Heart right ventricle (tissue), 16 donors: ENCODE measurements around the gene GASK1B. TPM values are rescaled to one million over a fixed set of nuclear protein-coding genes. Genes with fewer than 3 reads are reported as not detected.
A peak's percentile ranks its signal among the peaks of the same experiment; 100 is the strongest.

Experiments
- ATAC-seq, 8 donors: fragments of 200-7000 bp; cut with Tn5 transposase; one replicate each; pipeline ENCODE4 v1.9.1; 2020; ENCODE audit warnings: mild to moderate bottlenecking in 8 of 8, moderate library complexity in 8 of 8, moderate number of reproducible peaks in 1 of 8
- DNase-seq, 2 donors: peaks; one replicate each; pipeline ENCODE4 v3.0.0-alpha.2; 2020
- H3K27ac ChIP-seq, 10 donors: fragments of 200-600 bp; sonication (generic) in 2 of 10; one replicate each; pipeline versions ENCODE4 v1.5.0 to v1.8.0; 2020 to 2022; ENCODE audit warnings: mild to moderate bottlenecking in 3 of 10
- H3K27me3 ChIP-seq, 7 donors: fragments of 200-600 bp; one replicate each; pipeline ENCODE4 v1.8.0; 2021 to 2022; ENCODE audit warnings: mild to moderate bottlenecking in 2 of 7
- H3K36me3 ChIP-seq, 9 donors: fragments of 200-600 bp; sonication (generic) in 1 of 9; one replicate each; pipeline versions ENCODE4 v1.5.0 to v1.8.0; 2020 to 2022; ENCODE audit warnings: mild to moderate bottlenecking in 2 of 9
- H3K4me1 ChIP-seq, 9 donors: fragments of 200-600 bp; sonication (generic) in 1 of 9; one replicate each; pipeline versions ENCODE4 v1.5.0 to v1.8.0; 2020 to 2022; ENCODE audit warnings: mild to moderate bottlenecking in 4 of 9
- H3K4me3 ChIP-seq, 10 donors: fragments of 200-600 bp; sonication (generic) in 2 of 10; one replicate each; pipeline versions ENCODE4 v1.5.0 to v1.8.0; 2020 to 2022; ENCODE audit warnings: mild to moderate bottlenecking in 7 of 10, moderate library complexity in 2 of 10
- H3K9me3 ChIP-seq, 11 donors: fragments of 200-600 bp in 10 of 11; sonication (generic) in 2 of 11; one replicate each; pipeline versions ENCODE4 v1.5.0 to v1.8.0; 2013 to 2022; ENCODE audit warnings: mild to moderate bottlenecking in 2 of 11, control low read depth in 1 of 11, moderate library complexity in 1 of 11
- WGBS, 2 donors: extraction: QIAGEN DNeasy Blood & Tissue Kit; methylation state at CpG; one replicate each; pipeline ENCODE4 v1.1.7; 2013; ENCODE audit warnings: inconsistent platforms in 1 of 2; 5-methylcytosine and 5-hydroxymethylcytosine counted together
- intact Hi-C, 10 donors: fragments of 100-400 bp; cut with DNase I; formaldehyde crosslinking; loops; one replicate each; pipeline versions ENCODE4 v1.11.1 to v1.14.2; 2022
- polyA plus RNA-seq, 2 donors: library from polyadenylated mRNA; stranded (reverse); fragments of 200-250 nt; gene quantifications; one replicate each; pipeline ENCODE4 v1.2.3, GENCODE V29; 2013
- total RNA-seq, 10 donors: library from RNA; stranded (reverse); fragmentation: NEBNext Ultra II Directional in 3 of 10; extraction: Animal tissue kit (Norgen Biotek cat#: 25700) in 3 of 10; gene quantifications; one replicate each; pipeline versions ENCODE4 v1.2.1 to v1.2.4, GENCODE V29; 2021 to 2023
- TF ChIP-seq, protein P1 (sequence below), 9 donors: fragments of 200-600 bp; sonication (generic) in 2 of 9; IDR thresholded peaks; one replicate each; pipeline versions ENCODE4 v1.5.0 to v1.8.0; 2021 to 2022; ENCODE audit warnings: antibody characterized with exemption in 9 of 9, mild to moderate bottlenecking in 5 of 9, moderate library complexity in 1 of 9
- donor health status: Arrhythmogenic right ventricular cardiomyopathy.
- donor health status: ischemic (EF 13 %, LVEDD 7.1; RV severe dilation, severe dysfunction).
- donor health status: healthy with polysubstance abuse.
- donor health status: DM: no; HTN: yes; CAD: no.
- donor health status: DM: no; HTN: no; CAD: no.
- donor health status: ischemic (EF 25% LVEDD 6.9; RV normal size, moderate dysfunction).
- donor health status: ischemic (EF 25% LVEDD 5.7; RV mildly dilated, moderate dysfunction).
- donor health status: healthy.
- donor health status: DM: yes; HTN: yes; CAD: no.
- donor health status: Ischemic cardiomyopathy.
- donor health status: ischemic (EF 35%, LVEDD 5.7; RV mildly dilated, moderate dysfunction).
- donor health status: nonischemic (EF 11% LVEDD 7.7; RV severe dilation, severe dysfunction).
- donor health status: DM: yes; HTN: yes; CAD: no.
- donor health status: PGD.
- donor health status: ischemic (EF 29% LVEDD 5.4; RV normal size, mild dysfunction).
- donor health status: nonischemic (EF 23%, LVEDD 6.1; RV moderate dilation, normal function).

GASK1B gene
- total and polyA plus RNA-seq, 12 donors: 12.4 to 109 (median 79.4) TPM

GRCh38 chr4:158125310-158125709 is 47.5 kb downstream of the GASK1B start:
- H3K9me3 ChIP-seq: no peaks in the 10 kb centered on the region
- TF ChIP-seq, protein P1, sequence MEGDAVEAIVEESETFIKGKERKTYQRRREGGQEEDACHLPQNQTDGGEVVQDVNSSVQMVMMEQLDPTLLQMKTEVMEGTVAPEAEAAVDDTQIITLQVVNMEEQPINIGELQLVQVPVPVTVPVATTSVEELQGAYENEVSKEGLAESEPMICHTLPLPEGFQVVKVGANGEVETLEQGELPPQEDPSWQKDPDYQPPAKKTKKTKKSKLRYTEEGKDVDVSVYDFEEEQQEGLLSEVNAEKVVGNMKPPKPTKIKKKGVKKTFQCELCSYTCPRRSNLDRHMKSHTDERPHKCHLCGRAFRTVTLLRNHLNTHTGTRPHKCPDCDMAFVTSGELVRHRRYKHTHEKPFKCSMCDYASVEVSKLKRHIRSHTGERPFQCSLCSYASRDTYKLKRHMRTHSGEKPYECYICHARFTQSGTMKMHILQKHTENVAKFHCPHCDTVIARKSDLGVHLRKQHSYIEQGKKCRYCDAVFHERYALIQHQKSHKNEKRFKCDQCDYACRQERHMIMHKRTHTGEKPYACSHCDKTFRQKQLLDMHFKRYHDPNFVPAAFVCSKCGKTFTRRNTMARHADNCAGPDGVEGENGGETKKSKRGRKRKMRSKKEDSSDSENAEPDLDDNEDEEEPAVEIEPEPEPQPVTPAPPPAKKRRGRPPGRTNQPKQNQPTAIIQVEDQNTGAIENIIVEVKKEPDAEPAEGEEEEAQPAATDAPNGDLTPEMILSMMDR (IDR thresholded peaks at IDR 0.05): no peak
- 76 to 85% methylated on average over 1 of the region's 1 CpG for WGBS, 2 donors
- peaks cover 0 to 35% (median 18%) of the 10 kb centered on the region in 9 donors for H3K4me1 ChIP-seq
- intact Hi-C loops: no loop called here
- H3K27me3 ChIP-seq: no peaks in the 10 kb centered on the region
- no peak for DNase-seq
- peaks cover 0 to 61% (median 28%) of the 10 kb centered on the region in 9 donors for H3K36me3 ChIP-seq
- peak overlapping the region in 1 of 10 donors; percentile 6 for H3K27ac ChIP-seq
- no peak overlapping the region for H3K4me3 ChIP-seq
- no peak for ATAC-seq

Other genes with a start within 250 kb of the GASK1B start
- 10 to 100 TPM in 8 of 10 donors, 1 to 10 TPM in 2; 8.5 to 17.0 (median 14.5) TPM for gene TMEM144, start 37.5 kb upstream of the GASK1B start, total RNA-seq
- 10 to 100 TPM in 1 of 2 donors, 1 to 10 TPM in 1; 1.7 to 11.7 TPM for gene TMEM144, start 37.5 kb upstream of the GASK1B start, polyA plus RNA-seq